Non-pigmented ciliary epithelial cell (primary cell): Measurements from ENCODE around the gene UQCRHL.
"Not testable (repeated sequence)": the region's sequence is repeated elsewhere in the genome, so short reads cannot be mapped to it uniquely, and the experiment has no call there.

Source experiments
- DNase-seq: peaks from one replicate; pipeline ENCODE4 v3.0.0-alpha.2; 2010; ENCODE audit warnings: low read depth

Gene UQCRHL

GRCh38 chr1:15807549-15807948 lies at the start of gene UQCRHL:
UQCRHL (minus strand) TSS chr1:15807649; CDS start chr1:15807649, 0 bp downstream.
- not testable (repeated sequence) for DNase-seq

GRCh38 chr1:15856888-15857287 lies 49.4 kb upstream of the UQCRHL start:
- no peak for DNase-seq

DNA sequence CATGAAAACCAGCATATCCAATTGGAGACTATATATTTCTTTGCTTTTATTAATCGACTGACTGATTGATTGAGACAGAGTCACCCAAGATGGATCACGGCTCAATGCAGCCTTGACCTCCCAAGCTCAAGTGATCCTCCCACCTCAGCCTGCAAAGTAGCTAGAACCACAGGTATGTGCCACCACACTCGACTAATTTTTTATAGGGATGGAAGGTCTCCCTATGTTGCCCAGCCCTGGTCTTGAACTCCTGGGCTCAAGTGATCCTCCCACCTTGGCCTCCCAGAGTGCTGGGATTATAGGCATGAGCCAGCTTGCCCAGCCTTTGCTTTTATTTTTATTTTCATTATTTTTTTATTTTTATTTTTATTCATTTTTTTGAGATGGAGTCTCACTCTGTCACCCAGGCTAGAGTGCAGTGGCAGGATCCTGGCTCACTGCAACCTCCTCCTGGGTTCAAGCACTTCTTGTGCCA lies 45.4 kb upstream of the UQCRHL start:
- DNase-seq: no peak

DNA sequence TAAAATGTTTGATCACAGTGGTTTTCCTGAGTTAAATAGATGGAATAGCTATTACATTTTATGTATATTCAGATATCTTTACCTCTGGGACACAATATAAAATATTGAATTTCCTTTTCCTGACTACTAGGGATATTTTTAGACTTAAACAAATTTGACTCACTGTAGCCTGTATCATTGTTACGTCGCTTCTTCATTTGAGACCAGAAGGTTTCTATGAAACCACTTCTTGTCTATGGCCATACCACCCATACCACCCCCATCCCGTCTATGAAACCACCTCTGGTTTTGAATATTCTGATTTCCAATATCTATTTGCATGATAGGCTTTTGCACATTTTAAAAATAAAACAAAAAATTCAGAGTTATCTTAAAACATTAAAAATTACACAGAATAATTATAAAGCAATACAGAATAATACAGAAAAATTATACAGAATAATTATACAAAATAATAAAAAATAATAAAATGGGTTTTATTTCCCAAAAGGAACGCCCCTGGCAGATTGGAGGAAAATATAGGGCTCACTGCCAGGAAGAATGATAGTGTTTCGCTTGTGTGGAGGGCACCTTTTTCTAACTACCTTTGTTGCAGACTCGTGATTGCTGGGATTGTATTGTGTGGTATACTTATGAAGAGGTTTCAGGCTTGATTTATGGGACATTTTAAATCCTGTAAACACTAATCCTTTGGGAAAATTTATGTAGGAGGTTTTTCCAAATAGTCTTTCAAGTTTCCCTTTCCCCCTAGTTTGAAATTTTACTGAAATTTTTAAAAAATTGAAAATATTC lies 44.8 kb upstream of the UQCRHL start:
- DNase-seq: no peak

GRCh38 chr1:15851210-15852035 lies 44.0 kb upstream of the UQCRHL start:
- no peak for DNase-seq

DNA sequence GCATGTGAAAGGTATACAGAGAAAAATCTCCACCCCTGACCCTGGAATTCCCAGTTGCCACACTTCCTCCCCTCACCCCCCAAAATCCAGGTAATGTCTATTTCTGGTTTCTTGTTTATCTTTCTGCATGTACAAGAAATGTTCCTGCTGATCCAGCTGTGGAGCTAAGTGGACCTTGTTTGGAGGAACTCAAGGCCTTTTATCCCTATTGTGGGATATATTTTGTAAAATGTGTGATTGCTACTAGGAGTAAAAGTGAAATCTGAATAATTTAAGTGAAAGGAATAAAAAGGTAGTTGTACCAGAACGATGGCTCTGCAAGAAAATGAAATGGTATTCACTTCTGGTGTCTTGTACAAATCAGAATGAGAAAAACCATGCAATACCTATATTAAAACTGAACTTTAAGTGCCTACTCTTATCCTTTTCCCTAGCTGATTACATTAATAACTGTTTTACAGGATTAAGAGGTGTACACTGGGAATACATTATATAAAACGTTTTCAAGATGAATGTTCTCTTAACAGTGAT lies 43.1 kb upstream of the UQCRHL start:
- no peak for DNase-seq

GRCh38 chr1:15849775-15850324 lies 42.4 kb upstream of the UQCRHL start:
- DNase-seq: no peak

DNA sequence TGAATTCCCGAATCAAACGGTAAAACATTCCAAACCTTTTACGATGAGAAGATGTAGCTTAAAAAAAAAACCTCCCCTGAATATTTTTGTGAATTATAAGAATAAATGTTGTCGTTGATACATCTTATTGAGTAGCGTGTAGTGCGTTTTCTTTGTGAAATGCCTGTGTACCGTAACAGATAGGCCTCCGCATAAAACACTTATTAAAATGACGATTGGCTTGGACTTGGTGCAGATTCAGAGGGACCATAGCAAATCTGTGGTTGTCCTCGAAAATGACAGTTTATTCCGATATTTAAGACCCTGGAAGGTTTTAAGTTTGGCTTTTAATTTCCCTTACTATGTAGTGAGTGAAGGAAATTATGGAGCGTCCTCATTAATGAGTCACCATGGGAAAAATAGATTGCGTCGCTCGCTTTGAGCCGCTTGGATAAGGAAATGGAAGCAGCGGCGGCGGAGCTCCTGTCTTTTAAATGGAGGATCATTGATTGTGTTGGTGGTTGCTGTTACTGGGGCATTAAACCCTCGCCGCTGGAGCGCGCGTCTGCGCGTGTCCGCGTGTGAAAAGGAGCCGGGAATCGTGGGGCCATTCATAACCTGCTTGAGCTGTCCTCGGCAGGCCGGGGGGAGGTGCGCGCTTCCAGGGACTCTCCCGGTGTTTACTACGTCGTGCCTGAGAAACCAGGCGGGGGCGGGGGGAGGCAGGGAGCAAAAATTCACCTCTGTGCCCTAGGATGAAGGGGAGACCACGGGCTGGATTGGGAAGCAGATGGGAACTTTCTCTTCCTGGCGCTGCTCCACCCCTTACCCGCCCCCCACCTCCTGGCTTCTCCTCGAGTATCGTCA lies 41.7 kb upstream of the UQCRHL start:
- DNase-seq: peak; percentile 36

DNA sequence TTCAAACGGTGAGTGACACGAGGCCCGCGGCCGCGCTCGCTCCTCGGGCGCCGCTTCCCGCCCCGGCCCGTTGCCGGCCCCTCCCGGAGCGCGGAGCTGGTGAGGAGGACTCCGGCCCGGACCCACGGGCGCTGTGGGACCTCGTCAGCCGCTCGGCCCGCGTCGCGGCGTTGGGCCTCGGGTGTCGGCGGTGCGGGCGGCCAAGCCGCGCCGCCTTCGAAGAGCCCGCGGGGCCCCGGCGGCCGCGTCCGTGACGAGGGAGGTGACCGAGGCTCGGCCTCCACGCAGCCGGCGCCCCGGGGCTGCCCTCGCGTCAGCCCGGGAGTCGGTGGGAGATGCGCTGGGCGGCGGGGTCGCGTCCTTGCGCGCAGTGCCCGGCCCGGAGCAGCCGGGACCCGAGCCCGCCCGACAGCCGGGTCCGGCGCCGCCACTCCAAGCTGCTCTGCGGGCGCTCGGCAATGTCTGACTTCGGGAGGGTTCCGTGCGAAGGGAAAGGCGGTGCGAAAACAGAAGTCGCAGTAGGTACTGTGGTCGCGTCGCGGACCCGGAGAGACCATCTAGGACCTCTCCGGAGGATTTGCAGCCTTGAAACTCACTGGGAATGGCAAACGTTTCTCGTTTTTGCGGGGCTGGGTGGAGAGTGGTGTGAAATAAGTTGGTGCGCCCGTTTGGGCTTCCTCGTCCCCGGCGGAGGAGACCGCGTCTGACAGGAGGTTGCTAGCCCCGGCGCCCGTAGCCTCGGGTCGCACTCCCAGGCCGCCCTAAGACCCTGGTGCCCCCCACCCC lies 40.9 kb upstream of the UQCRHL start:
- no peak for DNase-seq

DNA sequence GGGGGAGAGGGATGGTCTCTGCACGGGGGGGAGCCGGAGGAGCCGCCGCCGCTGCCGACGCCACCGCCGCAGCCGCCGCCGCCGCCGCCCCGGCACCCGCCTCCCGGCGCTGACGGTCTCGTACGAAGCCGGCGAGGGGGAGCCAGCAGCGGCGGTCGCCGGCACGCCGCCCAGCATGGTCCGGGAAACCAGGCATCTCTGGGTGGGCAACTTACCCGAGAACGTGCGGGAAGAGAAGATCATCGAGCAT lies 40.4 kb upstream of the UQCRHL start:
- no peak for DNase-seq

DNA sequence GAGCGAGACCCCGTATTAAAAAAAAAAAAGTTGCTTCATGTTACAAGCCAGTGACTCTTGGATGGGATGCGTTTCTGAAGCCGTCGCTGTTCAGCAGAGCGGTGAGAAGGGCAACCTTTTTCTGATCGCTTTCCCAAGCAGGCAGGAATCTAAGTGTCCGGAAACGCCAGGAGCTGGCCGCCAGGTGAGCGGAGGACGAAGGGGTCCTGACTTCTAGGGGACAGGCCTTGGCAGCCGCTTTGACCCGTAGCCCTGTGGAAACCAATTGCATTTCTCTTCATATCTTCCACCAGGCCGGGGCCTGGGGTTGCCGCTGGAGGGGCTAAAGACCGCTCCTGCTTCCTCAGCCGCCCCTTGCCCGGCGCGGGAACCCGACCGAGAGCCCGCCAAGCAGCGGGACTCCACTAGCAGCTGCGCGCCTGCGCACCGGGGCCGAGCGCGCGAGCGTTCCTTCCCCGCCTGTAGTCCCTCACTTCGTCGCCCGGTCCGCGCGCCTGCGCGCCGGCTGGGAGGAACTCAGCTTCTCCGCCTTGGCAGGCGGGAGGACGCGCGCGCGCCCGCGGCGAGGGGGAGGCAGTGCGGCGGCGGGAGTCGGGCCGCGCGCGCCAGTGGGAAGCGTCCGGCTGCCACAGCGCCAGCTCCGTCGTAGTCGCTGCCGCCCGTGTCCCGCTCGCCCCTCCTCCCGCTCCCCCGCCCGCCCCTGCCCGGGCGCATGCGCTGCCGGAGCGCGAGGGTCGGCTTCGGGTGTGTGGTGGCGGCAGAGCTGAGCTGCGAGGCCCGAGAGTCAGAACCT lies 39.8 kb upstream of the UQCRHL start, which contains the start of gene SPEN:
SPEN (plus strand) TSS at position 608 of the 793 bp plus-strand sequence. CDS start 361 bp downstream, outside the sequence.
- DNase-seq: peak; percentile 81

DNA sequence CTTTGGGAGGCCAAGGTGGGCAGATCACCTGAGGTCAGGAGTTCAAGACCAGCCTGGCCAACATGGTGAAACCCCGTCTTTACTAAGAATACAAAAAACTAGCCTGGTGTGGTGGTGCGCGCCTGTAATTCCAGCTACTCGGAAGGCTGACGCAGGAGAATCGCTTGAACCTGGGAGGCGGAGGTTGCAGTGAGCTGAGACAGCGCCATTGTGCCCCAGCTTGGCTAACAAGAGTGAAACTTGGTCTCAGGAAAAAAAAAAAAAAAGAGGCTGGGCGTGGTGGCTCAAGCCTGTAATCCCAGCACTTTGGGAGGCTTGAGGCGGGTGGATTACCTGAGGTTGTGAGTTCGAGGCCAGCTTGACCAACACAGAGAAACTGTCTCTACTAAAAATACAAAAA lies 38.6 kb upstream of the UQCRHL start:
- not testable (repeated sequence) for DNase-seq

- DNase-seq: no peak
These were observed 36.5 kb upstream of the UQCRHL start for GRCh38 chr1:15843826-15844572.

DNA sequence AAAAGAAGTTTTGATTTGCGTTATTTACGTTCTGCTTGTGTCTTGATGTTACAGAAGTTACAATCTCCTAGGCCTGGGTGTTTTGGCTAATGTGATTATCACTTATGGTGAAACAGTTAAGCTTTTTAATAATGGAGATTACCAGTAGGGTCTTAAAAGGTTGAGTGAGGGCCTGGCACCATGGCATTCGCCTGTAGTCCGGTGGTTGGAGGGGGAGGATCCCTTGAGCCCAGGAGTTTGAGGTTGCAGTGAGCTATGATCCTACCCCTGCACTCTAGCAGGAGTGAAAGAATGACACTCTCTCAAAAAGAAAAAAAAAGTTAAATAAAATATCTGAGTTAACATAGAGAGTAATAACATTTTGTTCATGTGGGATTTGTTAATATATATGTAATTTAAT lies 31.3 kb upstream of the UQCRHL start:
- DNase-seq: no peak

DNA sequence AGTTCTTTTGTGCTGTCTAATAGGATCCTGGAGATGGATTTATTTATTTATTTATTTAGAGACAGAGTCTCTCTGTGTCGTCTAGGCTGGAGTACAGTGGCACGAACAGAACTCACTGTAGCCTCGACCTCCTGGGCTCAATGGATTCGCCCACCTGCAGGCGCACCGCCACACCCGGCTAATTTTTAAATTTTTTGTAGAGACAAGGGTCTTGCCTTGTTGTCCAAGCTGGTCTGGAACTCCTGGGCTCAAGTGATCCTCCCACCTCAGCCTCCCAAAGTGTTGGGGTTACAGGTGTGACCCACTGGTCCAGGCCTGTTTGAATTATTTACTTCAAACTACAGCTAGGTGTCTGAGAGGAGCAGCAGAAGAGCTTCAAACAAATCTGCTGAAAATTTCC lies 30.5 kb upstream of the UQCRHL start:
- DNase-seq: no peak

- no peak for DNase-seq
These were observed 29.6 kb upstream of the UQCRHL start for GRCh38 chr1:15836772-15837669.

- DNase-seq: not testable (repeated sequence)
These were observed 29.0 kb upstream of the UQCRHL start for GRCh38 chr1:15836511-15836771.

DNA sequence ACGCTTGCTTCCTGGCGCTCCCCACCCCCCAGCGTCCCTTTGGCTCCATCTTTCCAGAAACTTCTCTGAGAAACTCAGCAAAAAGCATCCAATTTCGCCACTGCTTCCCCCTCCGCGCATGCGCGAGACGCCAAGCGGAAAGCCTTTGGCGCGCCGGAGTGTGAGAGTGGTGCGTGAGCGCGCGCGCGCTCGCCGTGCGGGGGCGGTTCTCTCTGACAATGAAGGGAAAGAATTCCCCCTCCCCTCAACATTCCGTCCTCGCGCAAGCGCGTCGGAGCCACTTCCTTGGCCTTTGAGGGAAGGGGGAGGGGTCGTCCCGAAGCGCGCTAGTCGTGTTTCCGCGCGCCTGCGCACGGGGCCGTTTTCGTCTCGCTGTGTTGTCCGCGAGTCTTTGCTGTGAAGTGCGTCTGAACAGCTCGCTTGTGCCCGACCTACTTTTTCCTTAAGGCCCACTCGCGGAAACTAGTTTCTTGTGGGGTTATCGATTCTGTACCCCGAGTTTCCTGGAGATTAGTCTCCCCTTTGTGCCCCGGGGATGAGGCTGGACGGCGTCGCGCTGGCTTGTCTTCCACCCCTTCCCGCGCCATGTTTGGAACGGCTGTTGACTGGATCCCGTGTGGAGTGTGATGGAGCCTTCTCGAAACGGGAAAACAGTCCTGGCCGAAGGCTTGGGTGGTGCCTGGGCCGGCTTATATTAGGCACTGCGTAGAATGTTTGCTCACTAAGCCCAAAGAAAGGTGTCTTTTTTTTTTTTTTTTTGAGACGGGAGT lies 28.5 kb upstream of the UQCRHL start:
- peak; percentile 96 for DNase-seq
